BLaER1 (cell line): ENCODE measurements around the gene SLC16A10.
"Not testable (repeated sequence)": the region's sequence is repeated elsewhere in the genome, so short reads cannot be mapped to it uniquely, and the experiment has no call there.

ENCODE experiments used
- H3K27ac ChIP-seq: shearing (Covaris generic); formaldehyde crosslinking; 2 replicates; pipeline ENCODE4 v1.8.1; 2022
- H3K27me3 ChIP-seq: shearing (Covaris generic); formaldehyde crosslinking; 2 replicates; pipeline ENCODE4 v1.8.1; 2022
- H3K36me3 ChIP-seq: shearing (Covaris generic); formaldehyde crosslinking; 2 replicates; pipeline ENCODE4 v1.8.1; 2022
- H3K4me1 ChIP-seq: shearing (Covaris generic); formaldehyde crosslinking; 2 replicates; pipeline ENCODE4 v1.8.1; 2022
- H3K4me2 ChIP-seq: shearing (Covaris generic); formaldehyde crosslinking; 2 replicates; pipeline ENCODE4 v1.8.1; 2022
- H3K4me3 ChIP-seq: shearing (Covaris generic); formaldehyde crosslinking; 2 replicates; pipeline ENCODE4 v1.8.1; 2022
- H3K9ac ChIP-seq: shearing (Covaris generic); formaldehyde crosslinking; 2 replicates; pipeline ENCODE4 v1.8.1; 2022
- H3K9me3 ChIP-seq: shearing (Covaris generic); formaldehyde crosslinking; 2 replicates; pipeline ENCODE4 v1.8.1; 2022
- H4K20me1 ChIP-seq: shearing (Covaris generic); formaldehyde crosslinking; 2 replicates; pipeline ENCODE4 v1.8.1; 2022
- Cebpa-rat ChIP-seq: shearing (Covaris generic); IDR thresholded peaks from 2 replicates; pipeline ENCODE4 v1.8.1; 2022

The SLC16A10 gene

GRCh38 chr6:111087106-111087835, at the start of gene SLC16A10:
Gene SLC16A10, plus strand, starts transcription at chr6:111087503. Its CDS starts 250 bp downstream, at chr6:111087753.
- no peaks in the 10 kb centered on the region for H3K9me3 ChIP-seq
- H3K9ac ChIP-seq = peak within 1 kb of the TSS; percentile 72; the same call in 1 of the 2 replicates
- H3K36me3 ChIP-seq = no peaks in the 10 kb centered on the region
- H3K4me3 ChIP-seq = peak within 1 kb of the TSS; percentile 76
- peaks cover 16% of the 10 kb centered on the region; the same call in 1 of the 2 replicates for H3K4me1 ChIP-seq
- no peak within 1 kb of the TSS for H3K27ac ChIP-seq
- H3K27me3 ChIP-seq = peaks cover 40% of the 10 kb centered on the region
- TF ChIP-seq Cebpa-rat = no peak
- H3K4me2 ChIP-seq = peak within 1 kb of the TSS; percentile 86
- no peaks in the 10 kb centered on the region for H4K20me1 ChIP-seq

GRCh38 chr6:111038534-111039252, 48.6 kb upstream of the SLC16A10 start:
- Histone ChIP-seq H3K4me1 (no peaks in the 10 kb centered on the region), H3K27ac (no peak overlapping the region), H3K4me3 (no peak overlapping the region), H3K9me3 (no peaks in the 10 kb centered on the region), H3K9ac (no peak overlapping the region), H3K36me3 (no peaks in the 10 kb centered on the region), H3K27me3 (no peaks in the 10 kb centered on the region), H3K4me2 (no peak overlapping the region), H4K20me1 (no peaks in the 10 kb centered on the region)
- TF ChIP-seq Cebpa-rat = no peak

DNA sequence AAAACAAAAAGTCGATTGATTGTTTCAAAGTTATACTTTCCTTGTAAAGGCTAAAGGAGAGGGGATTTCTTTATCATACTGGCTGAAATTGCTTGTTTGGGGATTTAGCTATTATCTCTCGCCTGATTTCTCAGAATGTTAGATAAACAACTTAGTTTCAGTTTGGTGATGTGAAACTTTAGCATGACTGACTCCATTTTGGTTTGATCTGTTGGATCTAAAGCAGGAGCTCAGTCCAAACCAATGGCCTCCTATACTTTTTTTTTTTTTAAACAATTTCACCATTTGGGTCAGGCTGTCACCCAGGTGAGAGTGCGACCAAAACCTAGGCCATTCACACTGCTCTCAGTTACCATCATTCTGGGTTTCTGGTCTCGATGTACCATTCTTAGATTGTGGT, 45.4 kb upstream of the SLC16A10 start:
- Histone ChIP-seq H3K36me3 (no peaks in the 10 kb centered on the region), H3K9me3 (no peaks in the 10 kb centered on the region), H3K9ac (no peak overlapping the region), H3K4me1 (no peaks in the 10 kb centered on the region), H4K20me1 (no peaks in the 10 kb centered on the region), H3K27ac (no peak overlapping the region), H3K4me2 (no peak overlapping the region), H3K4me3 (no peak overlapping the region), H3K27me3 (no peaks in the 10 kb centered on the region)
- no peak for TF ChIP-seq Cebpa-rat

- no peak overlapping the region for H3K4me2 ChIP-seq
- no peak overlapping the region for H3K27ac ChIP-seq
- TF ChIP-seq Cebpa-rat = no peak
- H3K27me3 ChIP-seq = no peaks in the 10 kb centered on the region
- no peaks in the 10 kb centered on the region for H3K4me1 ChIP-seq
- H3K4me3 ChIP-seq = no peak overlapping the region
- no peaks in the 10 kb centered on the region for H3K9me3 ChIP-seq
- no peaks in the 10 kb centered on the region for H3K36me3 ChIP-seq
- no peak overlapping the region for H3K9ac ChIP-seq
- H4K20me1 ChIP-seq = no peaks in the 10 kb centered on the region
These were observed 40.1 kb upstream of the SLC16A10 start for GRCh38 chr6:111047244-111047643.

- Histone ChIP-seq H3K4me3 (no peak overlapping the region), H3K27me3 (no peaks in the 10 kb centered on the region), H3K9ac (no peak overlapping the region), H4K20me1 (no peaks in the 10 kb centered on the region), H3K4me1 (no peaks in the 10 kb centered on the region), H3K36me3 (no peaks in the 10 kb centered on the region), H3K27ac (no peak overlapping the region), H3K9me3 (no peaks in the 10 kb centered on the region), H3K4me2 (no peak overlapping the region)
- TF ChIP-seq Cebpa-rat = no peak
These were observed 36.9 kb upstream of the SLC16A10 start for GRCh38 chr6:111050261-111051023.

DNA sequence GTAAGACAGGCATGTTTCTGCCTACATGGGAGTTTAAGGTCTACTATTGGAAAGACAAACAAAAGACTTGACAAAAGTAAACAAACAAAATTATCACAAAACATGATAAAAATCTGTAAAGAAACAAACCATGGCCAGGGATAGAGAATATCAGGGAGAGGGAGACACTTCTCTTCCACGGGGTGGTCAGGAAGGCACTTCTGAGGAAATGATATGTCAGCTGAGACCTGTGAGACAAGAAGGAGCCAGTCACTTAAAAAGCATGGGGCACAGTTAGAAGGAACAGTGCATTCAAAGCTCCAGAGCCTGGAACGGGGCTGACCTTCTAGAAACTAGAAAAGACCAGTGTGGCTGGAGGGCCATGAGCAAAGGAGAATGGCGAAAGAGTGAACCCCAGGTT, 35.1 kb upstream of the SLC16A10 start:
- no peak for TF ChIP-seq Cebpa-rat
- Histone ChIP-seq H3K4me3 (no peak overlapping the region), H3K4me1 (no peaks in the 10 kb centered on the region), H3K36me3 (no peaks in the 10 kb centered on the region), H3K27me3 (no peaks in the 10 kb centered on the region), H3K9me3 (no peaks in the 10 kb centered on the region), H4K20me1 (no peaks in the 10 kb centered on the region), H3K27ac (no peak overlapping the region), H3K4me2 (no peak overlapping the region), H3K9ac (no peak overlapping the region)

DNA sequence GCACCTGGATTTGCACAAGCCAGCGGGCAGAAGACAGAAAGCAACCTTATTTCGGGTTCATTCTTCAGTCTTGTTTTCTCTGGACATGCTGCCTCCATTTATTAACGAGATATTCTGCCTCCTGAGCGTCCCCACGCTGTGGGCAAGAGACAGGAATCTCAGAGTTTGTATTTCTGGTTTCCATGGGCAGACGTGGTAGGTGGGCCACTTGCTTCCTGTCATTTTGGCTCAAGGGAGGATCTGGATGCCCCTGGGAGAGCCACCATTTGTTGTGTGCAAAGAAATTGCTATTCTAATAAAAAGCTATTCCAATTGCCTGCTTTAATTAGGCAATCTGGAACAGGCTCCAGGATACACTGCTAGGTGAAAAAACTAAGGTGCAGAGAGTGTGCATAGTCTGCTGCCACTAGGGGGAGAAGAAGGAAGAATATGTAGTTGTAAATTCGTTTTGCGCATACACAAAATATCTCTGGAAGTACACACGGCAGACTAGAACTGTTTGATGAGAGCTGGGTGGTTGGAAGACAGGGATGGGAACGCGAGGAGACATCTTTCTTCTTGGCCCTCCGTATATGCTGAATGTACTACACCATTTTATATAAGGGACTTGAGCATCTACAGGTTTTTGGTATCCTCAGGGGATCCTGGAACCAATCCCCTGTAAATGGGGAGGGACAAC, 30.1 kb upstream of the SLC16A10 start:
- Histone ChIP-seq H3K4me1 (no peaks in the 10 kb centered on the region), H3K4me3 (no peak overlapping the region), H3K36me3 (no peaks in the 10 kb centered on the region), H4K20me1 (no peaks in the 10 kb centered on the region), H3K27me3 (no peaks in the 10 kb centered on the region), H3K4me2 (no peak overlapping the region), H3K9ac (no peak overlapping the region), H3K9me3 (no peaks in the 10 kb centered on the region), H3K27ac (no peak overlapping the region)
- TF ChIP-seq Cebpa-rat = no peak

- TF ChIP-seq Cebpa-rat = no peak
- H3K4me3 ChIP-seq = no peak overlapping the region
- no peaks in the 10 kb centered on the region for H3K36me3 ChIP-seq
- H3K9ac ChIP-seq = no peak overlapping the region
- peaks cover 16% of the 10 kb centered on the region for H3K4me1 ChIP-seq
- H3K4me2 ChIP-seq = no peak overlapping the region
- H3K9me3 ChIP-seq = peaks cover 7% of the 10 kb centered on the region
- no peaks in the 10 kb centered on the region for H3K27me3 ChIP-seq
- no peaks in the 10 kb centered on the region for H4K20me1 ChIP-seq
- H3K27ac ChIP-seq = no peak overlapping the region
These were observed 25.8 kb upstream of the SLC16A10 start for GRCh38 chr6:111061508-111061907.

- H3K27me3 ChIP-seq, H3K9ac ChIP-seq, H3K27ac ChIP-seq, H3K4me3 ChIP-seq, H3K9me3 ChIP-seq, H3K36me3 ChIP-seq, H3K4me2 ChIP-seq, H4K20me1 ChIP-seq: not testable (repeated sequence)
- peaks cover 21% of the 10 kb centered on the region for H3K4me1 ChIP-seq
These were observed 25.3 kb upstream of the SLC16A10 start for GRCh38 chr6:111061985-111062384.

- H3K27me3 ChIP-seq, H3K4me2 ChIP-seq, H3K9me3 ChIP-seq, H4K20me1 ChIP-seq, H3K36me3 ChIP-seq, H3K4me3 ChIP-seq, H3K27ac ChIP-seq, H3K9ac ChIP-seq: not testable (repeated sequence)
- H3K4me1 ChIP-seq = peaks cover 23% of the 10 kb centered on the region
These were observed 24.4 kb upstream of the SLC16A10 start for GRCh38 chr6:111062860-111063259.
